HG03064 (cell line): ENCODE data around the gene KRTAP5-6.

Source experiments
- ATAC-seq: cut with Tn5 transposase; IDR thresholded peaks from one replicate; pipeline ENCODE4 v1.9.1; 2021; ENCODE audit warnings: low read depth; ENCODE audit not compliant: unreplicated experiment

KRTAP5-6 gene

DNA sequence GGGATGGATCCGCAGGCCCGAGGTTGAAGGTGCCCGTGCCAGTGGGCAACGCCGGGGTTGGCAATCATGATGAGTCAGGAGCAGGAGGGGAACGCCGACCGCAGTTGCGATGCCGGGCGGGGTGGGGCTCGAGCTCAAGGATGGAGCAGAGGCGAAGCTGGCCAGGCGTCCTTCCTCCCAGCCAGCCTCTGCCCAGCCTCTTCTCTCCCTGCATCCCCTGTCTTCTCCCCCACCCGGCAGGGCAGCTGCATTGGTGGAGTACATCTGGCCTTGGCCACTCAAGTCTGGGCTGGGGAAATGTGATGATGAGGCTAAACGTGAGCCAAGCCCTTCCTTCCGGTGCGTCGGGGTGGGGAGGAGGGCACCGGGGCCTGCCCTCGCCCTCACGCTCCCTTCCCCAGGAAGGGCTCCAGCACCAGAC is 49.5 kb downstream of the KRTAP5-6 start:
- no peak for ATAC-seq

DNA sequence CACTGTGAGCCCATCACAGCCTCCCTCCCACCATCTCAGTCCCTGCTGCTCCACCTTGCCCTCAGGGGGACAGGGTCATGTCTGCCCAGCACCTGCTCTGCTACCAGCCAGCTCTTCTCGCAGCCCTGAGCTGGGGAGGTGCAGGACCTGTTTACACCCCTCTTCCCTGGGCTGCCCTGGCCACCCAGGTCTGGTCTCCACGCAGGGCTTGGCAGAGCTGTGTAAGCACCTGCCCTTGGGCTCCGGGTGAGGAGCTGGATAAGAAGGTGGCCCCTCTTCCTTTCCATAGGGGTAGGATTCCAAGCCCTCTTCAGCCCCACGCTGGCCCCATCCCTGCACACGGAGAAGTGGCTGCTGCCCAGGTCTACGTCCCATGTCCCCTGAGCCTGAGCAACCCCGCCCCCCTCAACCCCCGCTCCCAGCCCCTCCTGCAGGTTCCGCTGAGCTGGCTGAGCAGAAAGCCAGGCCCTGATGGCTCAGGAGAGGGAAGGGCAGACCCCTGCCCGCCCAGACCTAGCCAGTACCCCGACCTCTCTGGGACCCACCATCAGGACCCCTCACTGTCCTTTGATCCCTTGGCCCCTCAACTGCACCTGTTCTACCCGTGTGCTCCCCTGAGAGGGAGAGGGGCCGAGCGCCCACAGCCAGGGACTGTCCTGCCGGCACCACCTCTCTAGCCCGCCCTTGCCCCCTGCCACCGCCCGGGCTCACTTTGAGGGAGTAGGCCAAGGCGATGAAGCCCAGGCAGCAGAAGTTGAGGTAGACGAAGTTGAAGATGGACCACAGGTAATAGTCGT is 50.2 kb downstream of the KRTAP5-6 start:
- ATAC-seq, result no peak
